NCI-H2107 treated with DMSO at 0.1 percent for 48 hours (cell line): Measurements from ENCODE around the gene OVCH1.
"Not testable (repeated sequence)": the region's sequence is repeated elsewhere in the genome, so short reads cannot be mapped to it uniquely, and the experiment has no call there.

Experiments
- DNase-seq: peaks from one replicate; lab custom pipeline; 2025; ENCODE audit not compliant: unreplicated experiment; lab: John Stamatoyannopoulos, UW

OVCH1 gene

GRCh38 chr12:29499235-29499634, 1.7 kb upstream of the OVCH1 start:
- no peak for DNase-seq

- DNase-seq, result no peak
These were observed 4.6 kb downstream of the OVCH1 start for GRCh38 chr12:29492891-29493290.

GRCh38 chr12:29486972-29487371, 10.5 kb downstream of the OVCH1 start:
- DNase-seq, result no peak

- no peak for DNase-seq
These were observed 34.3 kb downstream of the OVCH1 start for GRCh38 chr12:29463198-29463597.

- DNase-seq, result no peak
These were observed 37.4 kb downstream of the OVCH1 start for GRCh38 chr12:29460082-29460481.

- no peak for DNase-seq
These were observed 42.4 kb downstream of the OVCH1 start for GRCh38 chr12:29455087-29455486.

GRCh38 chr12:29451888-29452287, 45.6 kb downstream of the OVCH1 start:
- DNase-seq, result no peak

GRCh38 chr12:29448157-29448556, 49.3 kb downstream of the OVCH1 start:
- no peak for DNase-seq

GRCh38 chr12:29447285-29447975, 50.1 kb downstream of the OVCH1 start:
- no peak for DNase-seq

GRCh38 chr12:29439506-29439905, 58.0 kb downstream of the OVCH1 start:
- DNase-seq, result no peak

GRCh38 chr12:29438752-29439408, 58.6 kb downstream of the OVCH1 start:
- no peak for DNase-seq

- no peak for DNase-seq
These were observed 59.9 kb downstream of the OVCH1 start for GRCh38 chr12:29437575-29437974.

- DNase-seq, result not testable (repeated sequence)
These were observed 60.7 kb downstream of the OVCH1 start for GRCh38 chr12:29436815-29437214.

GRCh38 chr12:29431513-29431912, 66.0 kb downstream of the OVCH1 start:
- DNase-seq, result no peak

- no peak for DNase-seq
These were observed 66.8 kb downstream of the OVCH1 start for GRCh38 chr12:29430716-29431044.

- peak; percentile 3 for DNase-seq
These were observed 67.3 kb downstream of the OVCH1 start for GRCh38 chr12:29429999-29430715.

- DNase-seq, result no peak
These were observed 68.9 kb downstream of the OVCH1 start for GRCh38 chr12:29428633-29429032.

GRCh38 chr12:29427964-29428363, 69.5 kb downstream of the OVCH1 start:
- DNase-seq, result no peak

- no peak for DNase-seq
These were observed 71.0 kb downstream of the OVCH1 start for GRCh38 chr12:29426498-29426897.

GRCh38 chr12:29425722-29426121, 71.8 kb downstream of the OVCH1 start:
- DNase-seq, result no peak

- DNase-seq, result no peak
These were observed 80.7 kb downstream of the OVCH1 start for GRCh38 chr12:29416748-29417147.

- no peak for DNase-seq
These were observed 82.4 kb downstream of the OVCH1 start for GRCh38 chr12:29415111-29415510.
